Ovary (tissue), 9 donors: Measurements from ENCODE around the gene C9orf50. TPM values are rescaled to one million over a fixed set of nuclear protein-coding genes. Genes with fewer than 3 reads are reported as not detected.

Source experiments
- DNase-seq, 5 donors: peaks; one replicate each; pipeline ENCODE4 v3.0.0-alpha.2; 2019 to 2020
- H3K27ac ChIP-seq, 2 donors: fragments of 200-600 bp; one replicate each; pipeline versions ENCODE4 v1.5.1 to v1.8.0; 2019 to 2022
- H3K27me3 ChIP-seq: fragments of 200-600 bp; one replicate; pipeline ENCODE4 v1.8.0; 2022
- H3K36me3 ChIP-seq: fragments of 200-600 bp; sonication (generic); one replicate; pipeline ENCODE4 v1.5.1; 2019
- H3K4me1 ChIP-seq: one replicate; pipeline ENCODE4 v1.8.1; 2013; ENCODE audit warnings: mild to moderate bottlenecking, moderate library complexity; ENCODE audit not compliant: insufficient read depth
- H3K4me3 ChIP-seq: fragments of 200-600 bp; sonication (generic); one replicate; pipeline ENCODE4 v1.5.1; 2017
- H3K9me3 ChIP-seq, 2 donors: fragments of 200-600 bp in 1 of 2; sonication (generic) in 1 of 2; one replicate each; pipeline versions ENCODE4 v1.5.1 to v1.8.1; 2013 to 2019; ENCODE audit warnings: mild to moderate bottlenecking in 1 of 2, moderate library complexity in 1 of 2
- CTCF ChIP-seq, 3 donors: fragments of 450-650 bp in 2 of 3; fragments of 200-600 bp in 1 of 3; IDR thresholded peaks; one replicate each; pipeline versions ENCODE4 v1.5.1 to v1.8.0; 2016 to 2022; ENCODE audit warnings: antibody characterized with exemption in 3 of 3, mild to moderate bottlenecking in 1 of 3
- EP300 ChIP-seq: sonication (generic); formaldehyde crosslinking; IDR thresholded peaks from one replicate; pipeline ENCODE4 v1.6.1; 2017; ENCODE audit warnings: antibody characterized with exemption
- POLR2A ChIP-seq: fragments of 450-650 bp; IDR thresholded peaks from one replicate; pipeline ENCODE4 v1.6.1; 2017; ENCODE audit warnings: antibody characterized with exemption, mild to moderate bottlenecking, moderate library complexity
- WGBS, 3 donors: extraction: QIAGEN DNeasy Blood & Tissue Kit in 1 of 3; methylation state at CpG; one replicate each; pipeline versions ENCODE4 v1.1.5 to v1.1.7; 2013 to 2017; 5-methylcytosine and 5-hydroxymethylcytosine counted together
- intact Hi-C, 4 donors: fragments of 100-400 bp; cut with DNase I; formaldehyde crosslinking; loops; one replicate each; pipeline versions ENCODE4 v1.11.0 to v1.15.1; 2022 to 2023
- polyA plus RNA-seq, 2 donors: library from polyadenylated mRNA; stranded (reverse); fragments of 200-250 nt in 1 of 2; fragments of 350-450 nt in 1 of 2; fragmentation: Illumina TruSeq in 1 of 2; extraction: RNeasy Lipid Tissue Mini Kit (QIAGEN cat#74804) in 1 of 2; gene quantifications; one replicate each; pipeline ENCODE4 v1.2.3, GENCODE V29; 2013 to 2014
- total RNA-seq, 7 donors: library from RNA; depleted of rRNA in 2 of 7; stranded (reverse); fragments of >200 nt in 2 of 7; fragmentation: NEBNext Ultra II Directional in 3 of 7; extraction: Animal tissue kit (Norgen Biotek cat#: 25700) in 3 of 7; gene quantifications; one replicate each; pipeline versions ENCODE4 v1.1.0 to v1.2.4, GENCODE V29; 2016 to 2023
- donor health status: DM: no; HTN: no; CAD: no; lungs with moderate emphysema.
- donor health status: DM: no; HTN: no; CAD: no.
- donor health status: Bipolar disorder and iron deficiency.
- donor health status: DM: yes; HTN: yes; CAD: no.
- donor health status: DM: no; HTN: no; CAD: no.
- donor health status: DM: yes; HTN: yes; CAD: no.

The C9orf50 gene
- total and polyA plus RNA-seq, 9 donors = 0.07 to 1.1 (median 0.30) TPM; not detected in 6

DNA sequence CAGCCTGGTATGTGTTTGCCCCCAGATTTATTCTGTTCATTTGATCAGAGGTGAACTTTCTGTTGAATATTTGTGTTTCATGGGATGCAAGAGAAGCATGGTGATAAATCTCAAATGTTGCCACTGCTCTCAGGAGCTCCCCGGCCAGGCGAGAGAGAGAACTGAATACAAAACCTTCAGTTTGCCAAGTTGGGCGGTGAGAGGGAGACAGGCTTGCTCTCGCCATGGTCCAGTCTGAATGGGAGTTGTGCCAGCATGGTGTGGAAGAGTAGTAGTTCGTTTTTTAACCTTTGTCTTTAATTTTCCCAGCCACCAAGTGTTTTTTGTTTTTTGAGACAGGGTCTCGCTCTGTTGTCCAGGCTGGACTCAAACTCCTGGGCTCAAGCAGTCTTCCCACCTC is 7.8 kb upstream of the C9orf50 start:
- Histone ChIP-seq H3K27me3 (no peaks in the 10 kb centered on the region), H3K4me1 (peaks cover 12% of the 10 kb centered on the region), H3K36me3 (no peaks in the 10 kb centered on the region), H3K9me3 (no peaks in the 10 kb centered on the region), H3K27ac (no peak overlapping the region), H3K4me3 (no peak overlapping the region)
- TF ChIP-seq CTCF (IDR thresholded peaks at IDR 0.05) = no peak
- TF ChIP-seq POLR2A = no peak
- no peak for TF ChIP-seq EP300
- intact Hi-C loops = loop anchor here in 1 of 4 donors (5.0 kb wide), 1 partner anchor 491 kb away; no protein-coding TSS in a partner anchor
- 65 to 70% (median 69%) methylated on average over 6 of the region's 6 CpGs for WGBS, 3 donors
- no peak for DNase-seq

GRCh38 chr9:129627556-129628440 is 6.9 kb upstream of the C9orf50 start:
- Histone ChIP-seq H3K27ac (no peak overlapping the region), H3K4me1 (peaks cover 12% of the 10 kb centered on the region), H3K9me3 (no peaks in the 10 kb centered on the region), H3K27me3 (no peaks in the 10 kb centered on the region), H3K4me3 (no peak overlapping the region), H3K36me3 (no peaks in the 10 kb centered on the region)
- DNase-seq = no peak
- intact Hi-C loops = loop anchor here in 1 of 4 donors (5.0 kb wide), 1 partner anchor 490 kb away; no protein-coding TSS in a partner anchor
- WGBS, 3 donors = 24 to 34% (median 25%) methylated on average over 12 of the region's 12 CpGs
- TF ChIP-seq CTCF (IDR thresholded peaks at IDR 0.05) = no peak
- TF ChIP-seq POLR2A = no peak
- no peak for TF ChIP-seq EP300

DNA sequence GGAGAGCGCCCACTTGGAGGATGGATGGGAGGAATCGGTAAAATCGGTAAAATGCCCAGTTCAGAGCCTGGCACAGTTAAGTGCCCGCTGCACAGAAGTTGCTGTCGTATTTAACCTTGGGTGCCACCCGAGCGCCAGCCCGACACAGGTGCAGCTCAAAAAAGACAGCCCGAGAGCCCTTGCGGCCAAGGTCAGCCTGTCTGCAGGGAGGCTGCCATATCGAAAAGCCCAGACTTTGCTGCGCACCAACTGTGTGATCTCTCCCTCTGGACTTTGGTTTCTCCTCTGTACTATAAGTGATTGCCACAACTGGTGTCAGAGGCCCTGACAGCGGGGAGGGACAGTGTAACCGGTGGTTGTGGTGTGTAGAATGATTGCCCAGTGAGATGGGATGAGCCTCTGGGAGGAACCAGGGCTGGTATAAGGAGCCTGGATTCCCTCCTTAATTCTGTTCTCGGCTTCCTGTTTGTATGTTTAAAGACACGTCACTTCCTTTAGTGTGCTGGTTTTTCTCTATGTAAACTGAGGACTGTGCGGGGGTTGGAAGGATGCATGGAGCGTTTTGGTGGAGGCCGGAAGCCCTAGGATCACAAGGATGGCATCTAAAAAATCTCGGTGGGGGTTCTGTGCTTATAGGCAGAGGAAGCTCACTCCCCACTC is 5.9 kb upstream of the C9orf50 start:
- 1% methylated on average over 20 of the region's 20 CpGs for WGBS, 3 donors
- H3K27me3 ChIP-seq = no peaks in the 10 kb centered on the region
- DNase-seq = peak in 2 of 5 donors; percentile 47 to 49
- H3K4me1 ChIP-seq = peaks cover 12% of the 10 kb centered on the region
- TF ChIP-seq CTCF (IDR thresholded peaks at IDR 0.05) (no peak), EP300 (no peak), POLR2A (no peak)
- peak overlapping the region; percentile 63 for H3K4me3 ChIP-seq
- H3K9me3 ChIP-seq = no peaks in the 10 kb centered on the region
- H3K36me3 ChIP-seq = no peaks in the 10 kb centered on the region
- peak overlapping the region; percentile 50 to 84 for H3K27ac ChIP-seq
- intact Hi-C loops = loop anchor here in 1 of 4 donors (5.0 kb wide), 1 partner anchor 489 kb away; no protein-coding TSS in a partner anchor

DNA sequence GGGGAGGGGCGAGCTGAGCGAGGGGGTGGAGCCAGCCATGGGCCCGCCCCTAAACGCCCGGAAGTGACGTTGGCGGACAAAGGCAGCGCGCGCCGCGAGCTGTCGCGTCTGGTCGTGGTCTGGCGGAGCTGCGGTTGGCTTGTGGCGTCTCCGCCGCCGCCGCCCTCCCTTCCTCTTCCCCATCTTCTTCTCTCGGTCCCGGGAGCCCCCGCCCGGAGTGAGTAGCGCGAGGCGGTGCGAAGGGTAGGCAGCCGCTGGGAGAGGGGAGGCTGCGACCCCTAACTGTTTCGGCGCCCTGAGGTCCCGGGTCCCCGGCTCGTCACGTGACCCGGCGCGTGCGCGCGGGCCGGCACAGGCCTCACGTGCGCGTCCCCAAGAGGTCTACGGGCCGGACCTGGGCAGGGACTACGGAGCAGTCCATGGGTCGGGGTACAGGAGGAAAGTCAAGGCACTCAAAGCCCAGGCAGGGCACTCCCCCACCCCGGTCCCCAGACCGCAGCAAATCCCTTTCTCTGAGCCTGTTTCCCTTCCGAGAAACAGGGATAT is 5.3 kb upstream of the C9orf50 start, which contains the start of gene NTMT1:
Gene NTMT1 (plus strand): TSS at position 85 of the 546 bp plus-strand sequence. CDS start 6,541 bp downstream, outside the sequence.
- intact Hi-C loops = loop anchor here in 1 of 4 donors (5.0 kb wide), 1 partner anchor 489 kb away; no protein-coding TSS in a partner anchor
- peak within 1 kb of the TSS; percentile 63 for H3K4me3 ChIP-seq
- peak; percentile 83 to 94 (median 92) for DNase-seq
- peaks cover 12% of the 10 kb centered on the region for H3K4me1 ChIP-seq
- peak within 1 kb of the TSS; percentile 50 to 84 for H3K27ac ChIP-seq
- TF ChIP-seq POLR2A = peak; percentile 99
- no peak for TF ChIP-seq EP300
- peak in 2 of 3 donors; percentile 14 to 38 for TF ChIP-seq CTCF (IDR thresholded peaks at IDR 0.05)
- no peaks in the 10 kb centered on the region for H3K9me3 ChIP-seq
- no peaks in the 10 kb centered on the region for H3K27me3 ChIP-seq
- no peaks in the 10 kb centered on the region for H3K36me3 ChIP-seq
- 0 to 1% (median 0%) methylated on average over 42 to 55 of the region's 55 CpGs for WGBS, 3 donors
